Prostate gland (tissue), 2 donors: Measurements from ENCODE around the gene CTXND1. TPM values are rescaled to one million over a fixed set of nuclear protein-coding genes. Genes with fewer than 3 reads are reported as not detected.

Source experiments
- DNase-seq: peaks from one replicate; pipeline ENCODE4 v3.0.0-alpha.2; 2019; ENCODE audit warnings: low spot score
- H3K27ac ChIP-seq, 2 donors: fragments of 200-600 bp; sonication (generic); 2 replicates each; pipeline ENCODE4 v1.5.1; 2017 to 2019
- H3K27me3 ChIP-seq: fragments of 200-600 bp; sonication (generic); replicated peaks from 2 replicates; pipeline ENCODE4 v1.5.1; 2019; ENCODE audit not compliant: insufficient read depth
- H3K36me3 ChIP-seq, 2 donors: fragments of 200-600 bp; sonication (generic); 1 replicate in 1 of 2; 2 replicates in 1 of 2; pipeline versions ENCODE4 v1.5.1 to v1.8.1; 2017 to 2019
- H3K4me1 ChIP-seq: fragments of 200-600 bp; sonication (generic); replicated peaks from 2 replicates; pipeline ENCODE4 v1.5.1; 2019
- H3K4me3 ChIP-seq, 2 donors: fragments of 200-600 bp; sonication (generic); 2 replicates each; pipeline ENCODE4 v1.5.1; 2017 to 2019
- H3K9me3 ChIP-seq: fragments of 200-600 bp; sonication (generic); 2 replicates; pipeline ENCODE4 v1.5.1; 2017
- POLR2A ChIP-seq: fragments of 450-650 bp; IDR thresholded peaks from one replicate; pipeline ENCODE4 v1.6.1; 2016; ENCODE audit warnings: antibody characterized with exemption, mild to moderate bottlenecking
- POLR2AphosphoS5 ChIP-seq: sonication (generic); formaldehyde crosslinking; IDR thresholded peaks from one replicate; pipeline ENCODE4 v1.6.1; 2017; ENCODE audit warnings: antibody characterized with exemption
- WGBS: methylation state at CpG from one replicate; pipeline ENCODE4 v1.1.5; 2018; 5-methylcytosine and 5-hydroxymethylcytosine counted together
- intact Hi-C: fragments of 100-400 bp; cut with DNase I; formaldehyde crosslinking; loops from one replicate; pipeline ENCODE4 v1.14.2; 2022
- total RNA-seq, 2 donors: library from RNA; depleted of rRNA; stranded (reverse); fragments of >200 nt; gene quantifications; one replicate each; pipeline ENCODE4 v1.1.0, GENCODE V29; 2016
- TF ChIP-seq, protein P1 (sequence below), 4 experiments: fragments of 200-600 bp in 2 of 4; fragments of 450-650 bp in 2 of 4; sonication (generic) in 2 of 4; IDR thresholded peaks; 1 replicate in 3 of 4; 2 replicates in 1 of 4; pipeline ENCODE4 v1.5.1; 2016 to 2019; ENCODE audit warnings: antibody characterized with exemption in 4 of 4, mild to moderate bottlenecking in 2 of 4, moderate library complexity in 2 of 4

CTXND1 gene
- total RNA-seq, 2 donors from 2014 or later = 0.96 TPM; not detected in 1

DNA sequence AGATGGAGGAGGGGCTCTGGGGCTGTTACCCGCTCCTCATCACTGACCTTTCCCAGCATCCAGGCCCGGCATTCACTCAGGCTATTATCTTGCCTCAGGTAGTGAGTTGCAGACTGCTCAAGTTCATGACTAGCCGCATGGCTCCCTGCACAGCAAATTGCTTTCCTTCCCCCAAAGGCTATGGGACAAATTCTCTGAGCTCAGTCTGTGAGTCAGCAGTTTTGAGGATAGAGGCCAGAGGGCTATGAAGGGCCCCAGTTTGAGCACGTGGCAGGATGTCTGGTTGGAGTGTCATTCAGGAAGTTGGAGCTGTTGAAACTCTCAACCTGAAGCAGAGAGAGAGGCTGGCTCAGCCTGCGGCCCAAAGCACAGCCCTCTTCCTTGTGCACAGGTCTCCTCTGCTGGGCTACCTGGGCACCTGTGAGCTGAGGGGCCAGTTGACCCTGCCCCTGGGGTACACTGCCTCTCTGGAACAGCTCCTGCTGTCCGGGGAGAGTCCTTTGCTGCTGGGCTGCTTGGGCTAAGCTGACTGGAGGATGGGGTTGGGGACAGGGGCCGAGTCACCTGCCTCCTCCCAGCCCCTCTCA is 91.3 kb downstream of the CTXND1 start:
- intact Hi-C loops = no loop called here
- H3K4me3 ChIP-seq = no peak overlapping the region
- 84% methylated on average over 7 of the region's 7 CpGs for WGBS
- no peaks in the 10 kb centered on the region for H3K9me3 ChIP-seq
- H3K27me3 ChIP-seq = no peaks in the 10 kb centered on the region
- DNase-seq = no peak
- peaks cover 2% of the 10 kb centered on the region for H3K4me1 ChIP-seq
- TF ChIP-seq POLR2AphosphoS5 (no peak), POLR2A (no peak)
- TF ChIP-seq, protein P1, sequence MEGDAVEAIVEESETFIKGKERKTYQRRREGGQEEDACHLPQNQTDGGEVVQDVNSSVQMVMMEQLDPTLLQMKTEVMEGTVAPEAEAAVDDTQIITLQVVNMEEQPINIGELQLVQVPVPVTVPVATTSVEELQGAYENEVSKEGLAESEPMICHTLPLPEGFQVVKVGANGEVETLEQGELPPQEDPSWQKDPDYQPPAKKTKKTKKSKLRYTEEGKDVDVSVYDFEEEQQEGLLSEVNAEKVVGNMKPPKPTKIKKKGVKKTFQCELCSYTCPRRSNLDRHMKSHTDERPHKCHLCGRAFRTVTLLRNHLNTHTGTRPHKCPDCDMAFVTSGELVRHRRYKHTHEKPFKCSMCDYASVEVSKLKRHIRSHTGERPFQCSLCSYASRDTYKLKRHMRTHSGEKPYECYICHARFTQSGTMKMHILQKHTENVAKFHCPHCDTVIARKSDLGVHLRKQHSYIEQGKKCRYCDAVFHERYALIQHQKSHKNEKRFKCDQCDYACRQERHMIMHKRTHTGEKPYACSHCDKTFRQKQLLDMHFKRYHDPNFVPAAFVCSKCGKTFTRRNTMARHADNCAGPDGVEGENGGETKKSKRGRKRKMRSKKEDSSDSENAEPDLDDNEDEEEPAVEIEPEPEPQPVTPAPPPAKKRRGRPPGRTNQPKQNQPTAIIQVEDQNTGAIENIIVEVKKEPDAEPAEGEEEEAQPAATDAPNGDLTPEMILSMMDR (IDR thresholded peaks at IDR 0.05) = no peak
- H3K36me3 ChIP-seq = no peaks in the 10 kb centered on the region
- no peak overlapping the region for H3K27ac ChIP-seq

DNA sequence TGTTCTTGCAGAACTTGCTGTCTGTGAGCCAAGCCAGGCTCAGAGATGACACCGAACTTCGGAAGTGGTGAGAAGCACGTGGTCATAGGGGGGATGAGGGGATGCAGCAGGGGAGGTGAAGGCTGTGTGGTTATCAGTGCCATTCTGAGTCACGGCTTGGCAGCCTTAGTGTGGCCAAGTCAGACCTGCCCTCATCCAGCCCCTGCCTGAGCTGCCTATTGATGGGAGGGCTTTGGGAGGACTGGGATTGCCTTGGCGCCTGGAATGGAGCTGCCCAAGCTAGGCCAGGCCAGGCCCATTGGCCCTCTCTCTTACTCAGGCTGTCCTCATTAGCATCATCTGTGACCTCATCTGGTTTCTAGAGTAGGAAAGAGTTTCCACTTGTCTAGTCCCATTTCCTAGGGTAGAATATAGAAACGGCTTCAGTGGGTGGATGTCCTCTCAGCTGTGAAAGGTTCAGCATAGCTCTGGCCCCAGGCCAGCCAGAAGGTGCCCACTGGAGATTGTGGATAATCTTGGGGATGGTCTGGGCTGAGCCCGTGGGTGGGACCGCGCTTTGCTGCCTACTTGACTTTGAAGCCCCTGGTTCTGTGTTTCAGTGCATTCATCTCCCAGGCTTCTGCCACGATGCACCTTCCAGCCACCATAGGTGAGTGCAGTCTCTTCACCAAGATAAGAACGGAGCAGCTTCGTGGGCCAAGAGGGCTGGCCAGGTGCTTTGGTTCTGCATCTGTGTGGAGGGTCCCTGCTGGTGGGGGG is 92.0 kb downstream of the CTXND1 start:
- DNase-seq = no peak
- H3K4me3 ChIP-seq = no peak overlapping the region
- no peaks in the 10 kb centered on the region for H3K36me3 ChIP-seq
- H3K27me3 ChIP-seq = no peaks in the 10 kb centered on the region
- H3K4me1 ChIP-seq = peaks cover 2% of the 10 kb centered on the region
- intact Hi-C loops = no loop called here
- TF ChIP-seq, protein P1 (IDR thresholded peaks at IDR 0.05) = no peak
- TF ChIP-seq POLR2A = no peak
- no peak for TF ChIP-seq POLR2AphosphoS5
- H3K9me3 ChIP-seq = no peaks in the 10 kb centered on the region
- H3K27ac ChIP-seq = no peak overlapping the region
- WGBS = 91% methylated on average over 12 of the region's 12 CpGs

DNA sequence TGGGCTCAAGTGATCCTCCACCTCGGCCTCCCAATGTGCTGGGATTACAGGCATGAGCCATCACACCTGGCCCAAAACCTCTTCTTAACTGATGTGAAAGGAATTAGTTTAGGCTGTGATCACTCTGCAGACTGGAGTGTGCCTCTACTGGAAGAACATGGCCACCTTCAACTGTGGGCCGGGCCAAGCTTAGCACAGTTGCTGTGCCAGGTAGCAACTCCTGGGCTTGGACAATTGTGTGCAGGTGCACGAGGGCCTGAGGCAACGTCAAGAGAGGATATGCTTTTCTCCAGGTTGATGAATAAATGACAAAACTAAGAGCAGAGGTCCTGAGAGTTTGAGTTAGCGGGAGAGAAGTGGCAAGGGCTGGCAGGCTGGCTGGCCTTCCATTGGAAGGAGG is 92.7 kb downstream of the CTXND1 start:
- Histone ChIP-seq H3K36me3 (no peaks in the 10 kb centered on the region), H3K27ac (no peak overlapping the region), H3K27me3 (no peaks in the 10 kb centered on the region), H3K9me3 (no peaks in the 10 kb centered on the region), H3K4me1 (peaks cover 2% of the 10 kb centered on the region), H3K4me3 (no peak overlapping the region)
- TF ChIP-seq POLR2AphosphoS5 (no peak), POLR2A (no peak)
- TF ChIP-seq, protein P1 (IDR thresholded peaks at IDR 0.05) = no peak
- 97% methylated on average over 5 of the region's 5 CpGs for WGBS
- DNase-seq = no peak
- intact Hi-C loops = no loop called here

- intact Hi-C loops = no loop called here
- DNase-seq = no peak
- Histone ChIP-seq H3K4me3 (no peak overlapping the region), H3K36me3 (no peaks in the 10 kb centered on the region), H3K27ac (no peak overlapping the region), H3K9me3 (no peaks in the 10 kb centered on the region), H3K27me3 (no peaks in the 10 kb centered on the region), H3K4me1 (peaks cover 3% of the 10 kb centered on the region)
- WGBS = 78% methylated on average over 5 of the region's 5 CpGs
- no peak for TF ChIP-seq POLR2A
- TF ChIP-seq, protein P1 (IDR thresholded peaks at IDR 0.05) = no peak
- no peak for TF ChIP-seq POLR2AphosphoS5
Observed at GRCh38 chr15:80157215-80157614, 94.8 kb downstream of the CTXND1 start.
